ENCODE data around the gene TBC1D9B.

Gene TBC1D9B

GRCh38 chr5:179907556-179908324 is at the start of gene TBC1D9B:
Gene TBC1D9B (minus strand): TSS chr5:179907897. CDS start chr5:179907821, 76 bp downstream.
- DNase-seq = peak; percentile 67

GRCh38 chr5:179955630-179956029 is 47.9 kb upstream of the TBC1D9B start:
- peak; percentile 4 for DNase-seq

DNA sequence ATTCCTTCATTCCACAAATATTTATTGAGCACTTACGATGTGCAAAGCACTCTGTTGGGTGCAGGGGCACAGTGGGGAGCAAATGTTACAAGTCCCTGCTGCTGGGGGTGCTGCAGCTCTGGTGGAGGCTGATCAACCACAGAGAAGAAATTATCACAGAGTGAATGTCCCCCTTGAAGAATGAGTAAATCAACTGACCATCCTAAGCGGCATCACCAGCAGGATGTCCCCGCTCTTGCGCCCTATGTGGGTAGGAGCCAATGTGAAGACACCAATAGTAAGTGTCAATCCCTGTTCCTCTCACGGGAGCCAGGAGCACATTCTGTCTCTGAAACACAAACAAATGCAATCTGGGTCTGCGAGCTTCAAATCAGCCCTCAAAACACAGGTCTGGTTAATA is 47.4 kb upstream of the TBC1D9B start:
- DNase-seq = no peak

GRCh38 chr5:179954434-179954833 is 46.7 kb upstream of the TBC1D9B start:
- DNase-seq = no peak

DNA sequence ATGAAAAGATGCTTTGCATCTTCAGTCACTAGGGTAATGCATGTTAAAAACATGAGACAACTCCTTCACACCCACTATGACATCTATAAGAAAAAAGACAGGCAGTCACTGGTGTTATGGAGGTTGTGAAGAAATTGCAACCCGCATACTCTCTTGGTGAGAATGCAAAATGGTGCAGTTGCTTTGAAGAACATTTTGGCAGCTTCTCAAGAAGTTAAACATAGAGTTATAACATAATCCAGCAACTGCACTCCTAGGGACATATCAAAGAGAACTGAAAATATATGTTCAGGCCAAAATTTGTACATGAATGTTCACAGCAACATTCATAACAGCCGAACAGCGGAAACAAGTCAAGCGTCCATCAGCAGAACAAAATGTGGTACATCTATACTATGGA is 46.3 kb upstream of the TBC1D9B start:
- no peak for DNase-seq

DNA sequence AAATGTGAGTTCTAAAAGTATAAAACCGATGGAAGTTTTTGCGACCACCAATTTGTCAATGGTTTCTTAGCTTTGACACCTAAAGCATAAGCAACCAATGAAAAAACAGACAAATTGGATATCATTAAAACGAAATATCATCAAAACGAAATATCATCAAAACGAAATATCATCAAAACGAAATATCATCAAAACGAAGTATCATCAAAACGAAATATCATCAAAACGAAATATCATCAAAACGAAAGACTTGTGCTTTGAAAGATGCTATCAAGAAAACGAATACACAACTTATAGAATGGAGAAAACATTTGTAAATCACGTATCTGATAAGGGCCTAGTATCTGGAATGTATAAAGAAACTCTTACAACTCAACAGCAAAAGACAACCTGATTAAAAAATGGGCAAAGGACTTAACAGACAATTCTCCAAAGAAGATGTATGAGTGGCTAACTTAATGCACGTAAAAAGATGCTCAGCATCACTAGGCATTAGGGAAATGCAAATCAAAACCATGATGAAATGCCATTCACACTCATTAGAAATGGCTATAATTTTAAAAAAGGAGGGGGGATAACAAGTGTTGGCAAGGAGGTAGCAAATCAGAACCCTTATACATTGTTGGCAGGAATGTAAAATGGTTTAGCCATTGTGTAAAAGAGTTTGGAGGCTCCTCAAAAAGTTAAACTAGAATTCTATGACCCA is 29.4 kb upstream of the TBC1D9B start:
- no peak for DNase-seq

GRCh38 chr5:179930788-179931473 is 23.2 kb upstream of the TBC1D9B start:
- no peak for DNase-seq

DNA sequence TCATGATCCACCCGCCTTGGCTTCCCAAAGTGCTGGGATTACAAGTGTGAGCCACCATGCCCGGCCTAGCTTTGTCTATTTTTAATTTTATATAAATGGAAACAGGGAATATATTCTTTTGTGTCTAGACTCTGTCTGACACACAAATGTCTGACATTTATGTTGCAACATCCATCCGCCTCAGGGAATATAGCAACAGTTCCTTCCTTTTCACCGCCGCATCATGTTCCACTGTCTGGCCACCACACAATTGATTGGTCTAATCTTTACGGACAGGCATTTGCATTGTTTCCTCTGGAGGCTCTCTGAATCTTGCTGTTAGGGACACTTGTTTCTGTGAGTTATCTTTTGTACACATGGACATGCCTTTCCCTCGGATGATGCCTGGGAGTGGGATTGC is 20.1 kb upstream of the TBC1D9B start:
- no peak for DNase-seq

DNA sequence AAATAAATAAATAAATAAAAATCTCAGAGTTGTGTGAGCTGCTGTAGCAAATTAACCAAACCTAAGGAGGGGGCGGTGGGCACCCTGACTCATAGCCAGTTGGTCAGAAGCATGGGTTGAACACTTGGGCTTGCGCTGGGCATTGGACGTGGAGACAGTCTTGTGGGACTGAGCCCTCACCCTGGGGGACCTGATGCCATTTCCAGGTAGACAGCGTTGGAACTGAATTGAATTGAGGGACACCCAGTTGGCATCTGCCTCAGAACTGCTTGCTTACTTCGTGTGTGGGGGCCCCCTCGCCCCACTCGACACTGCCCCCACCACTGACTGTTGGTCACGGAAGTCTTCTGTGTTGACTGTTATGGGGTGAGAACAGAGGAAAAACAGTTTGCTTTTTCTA is 19.0 kb upstream of the TBC1D9B start:
- DNase-seq = no peak

GRCh38 chr5:179923436-179923835 is 15.7 kb upstream of the TBC1D9B start:
- DNase-seq = peak; percentile 99

DNA sequence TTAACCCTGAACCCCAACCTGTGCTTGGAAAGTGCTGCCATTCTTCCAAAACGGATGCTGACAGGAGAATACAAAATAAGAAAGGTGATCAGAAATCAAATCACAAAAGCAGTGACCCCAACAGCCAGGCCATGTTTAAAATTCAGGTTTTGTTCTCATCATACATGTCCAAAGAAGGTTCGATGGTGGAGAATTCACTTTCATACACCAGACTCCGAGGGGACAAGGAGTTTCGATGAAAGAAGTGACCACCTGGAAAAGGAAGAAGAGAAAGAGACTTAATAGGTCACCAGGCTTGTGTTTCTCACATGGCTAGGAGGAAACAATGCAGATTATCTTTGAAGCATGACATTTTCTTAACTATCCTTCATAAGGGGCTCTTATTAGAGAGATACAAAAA is 12.5 kb upstream of the TBC1D9B start:
- DNase-seq = no peak

- DNase-seq = no peak
Observed at GRCh38 chr5:179919487-179920060, 11.9 kb upstream of the TBC1D9B start.

- no peak for DNase-seq
Observed at GRCh38 chr5:179918742-179919486, 11.2 kb upstream of the TBC1D9B start.

GRCh38 chr5:179916523-179916922 is 8.8 kb upstream of the TBC1D9B start:
- no peak for DNase-seq

GRCh38 chr5:179915406-179915935 is 7.8 kb upstream of the TBC1D9B start:
- no peak for DNase-seq

DNA sequence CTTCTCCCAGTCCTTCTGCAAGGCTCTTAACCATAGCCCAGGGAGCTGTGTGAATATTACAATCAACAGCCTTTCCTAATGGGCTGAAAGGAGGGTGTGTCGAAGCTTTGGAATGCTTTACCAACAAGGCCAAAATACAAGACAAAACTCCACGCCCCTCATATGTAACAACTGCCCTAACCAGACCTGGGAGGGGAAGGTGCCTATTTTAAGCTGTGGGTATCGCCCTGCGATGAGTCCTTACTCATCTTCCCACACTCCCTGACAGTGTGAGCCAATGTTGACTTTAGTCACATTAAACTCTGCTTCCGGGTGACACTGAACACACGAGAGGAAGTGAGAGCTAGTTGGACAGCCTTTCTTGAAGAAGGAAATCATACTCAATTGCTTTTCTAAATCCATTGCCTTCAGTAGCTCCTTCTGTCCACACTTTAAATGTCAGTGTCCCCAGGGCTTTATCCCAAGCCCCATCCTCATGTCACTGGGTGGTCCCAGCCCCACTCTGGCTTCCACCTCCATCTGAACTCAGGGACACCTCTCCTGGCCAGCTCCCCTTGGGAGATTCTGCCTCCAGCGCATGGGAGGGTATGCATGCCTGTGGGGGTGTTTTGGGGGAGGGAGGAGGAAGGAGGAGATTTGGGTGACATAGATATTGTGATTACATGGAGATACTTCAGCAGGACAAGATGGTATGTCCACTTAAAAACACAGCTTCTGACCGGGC is 6.5 kb upstream of the TBC1D9B start:
- DNase-seq = peak; percentile 99

DNA sequence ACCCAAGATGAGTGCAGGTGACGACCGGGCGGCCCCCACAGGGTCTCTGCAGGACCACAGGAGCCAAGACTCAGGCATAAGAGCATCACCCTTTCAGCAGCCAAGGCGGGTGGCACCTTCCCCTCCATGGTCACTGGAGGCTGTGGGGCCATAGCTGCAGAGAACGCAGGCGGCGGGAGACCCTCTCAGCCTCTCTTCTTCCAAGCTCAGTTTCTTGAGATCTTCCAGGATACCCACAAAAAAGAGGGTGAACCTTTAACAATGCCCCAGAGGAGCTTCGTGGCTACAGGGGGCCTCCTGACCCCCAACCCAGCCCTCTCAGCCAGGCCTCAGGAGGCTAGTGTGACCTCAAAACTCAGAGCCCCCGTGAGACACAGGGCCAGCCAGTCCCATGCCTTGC is 5.8 kb upstream of the TBC1D9B start:
- DNase-seq = no peak

GRCh38 chr5:179912951-179913350 is 5.3 kb upstream of the TBC1D9B start:
- DNase-seq = peak; percentile 16

- DNase-seq = no peak
Observed at GRCh38 chr5:179912386-179912785, 4.7 kb upstream of the TBC1D9B start.

DNA sequence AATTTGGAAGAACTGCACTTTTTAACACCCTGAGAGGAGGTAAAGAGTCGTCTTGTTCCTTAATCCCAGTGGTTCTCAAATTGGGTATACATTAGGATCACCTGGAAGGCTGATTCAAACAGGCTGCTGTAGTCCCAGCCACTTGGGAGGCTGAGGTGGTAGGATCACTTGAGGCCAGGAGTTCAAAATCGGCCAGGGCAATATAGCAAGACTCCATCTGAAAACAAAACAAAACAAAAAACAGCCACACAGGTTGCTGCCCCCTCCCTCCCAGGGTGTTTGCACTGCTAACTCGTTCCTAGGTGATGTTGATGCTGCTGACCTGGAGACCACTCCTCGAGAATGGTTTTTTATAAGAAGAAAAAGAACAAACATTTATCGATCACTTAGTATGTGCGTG is 1.5 kb upstream of the TBC1D9B start:
- DNase-seq = no peak

GRCh38 chr5:179908528-179908927 is 831 bp upstream of the TBC1D9B start:
- no peak for DNase-seq

All from MV-4-11 (cell line).